Neural cell (in vitro differentiated cells): ENCODE data around the gene MRPL10.

Experiments used
- POLR2AphosphoS5 ChIP-seq: IDR thresholded peaks from 2 replicates; pipeline ENCODE4 v1.6.1; 2012
- RAD21 ChIP-seq: fragments of 450-650 bp; conservative IDR thresholded peaks from 2 replicates; pipeline ENCODE4 v1.6.1; 2014; ENCODE audit warnings: antibody characterized with exemption, mild to moderate bottlenecking, moderate library complexity
- TAF1 ChIP-seq: IDR thresholded peaks from 2 replicates; pipeline ENCODE4 v1.6.1; 2012; ENCODE audit warnings: low read depth
- TF ChIP-seq, protein P1 (sequence below): fragments of 450-650 bp; IDR thresholded peaks from 2 replicates; pipeline ENCODE4 v1.5.1; 2014; ENCODE audit warnings: antibody characterized with exemption, mild to moderate bottlenecking, moderate library complexity; ENCODE audit not compliant: poor library complexity, severe bottlenecking

DNA sequence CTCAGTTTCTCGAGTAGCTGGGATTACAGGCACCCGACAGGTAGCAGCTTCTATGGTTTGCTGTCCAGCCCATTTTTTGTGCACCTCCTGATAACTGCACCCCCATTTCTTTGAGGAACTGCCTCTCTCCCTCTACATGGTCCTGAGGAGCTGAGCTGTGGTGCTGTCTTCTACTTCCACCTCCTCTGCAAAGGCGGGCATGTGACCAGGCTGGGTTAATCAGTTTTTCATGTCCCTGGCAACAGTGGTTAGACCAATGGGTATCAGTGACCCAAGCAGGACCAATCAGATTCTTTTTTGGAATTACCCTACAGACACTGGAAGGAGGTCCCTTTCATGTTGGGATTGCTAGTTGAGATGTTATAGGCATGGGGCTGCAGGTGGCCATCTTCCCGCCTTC lies 57.0 kb downstream of the MRPL10 start:
- TF ChIP-seq POLR2AphosphoS5 (no peak), RAD21 (no peak), TAF1 (no peak)
- TF ChIP-seq, protein P1, sequence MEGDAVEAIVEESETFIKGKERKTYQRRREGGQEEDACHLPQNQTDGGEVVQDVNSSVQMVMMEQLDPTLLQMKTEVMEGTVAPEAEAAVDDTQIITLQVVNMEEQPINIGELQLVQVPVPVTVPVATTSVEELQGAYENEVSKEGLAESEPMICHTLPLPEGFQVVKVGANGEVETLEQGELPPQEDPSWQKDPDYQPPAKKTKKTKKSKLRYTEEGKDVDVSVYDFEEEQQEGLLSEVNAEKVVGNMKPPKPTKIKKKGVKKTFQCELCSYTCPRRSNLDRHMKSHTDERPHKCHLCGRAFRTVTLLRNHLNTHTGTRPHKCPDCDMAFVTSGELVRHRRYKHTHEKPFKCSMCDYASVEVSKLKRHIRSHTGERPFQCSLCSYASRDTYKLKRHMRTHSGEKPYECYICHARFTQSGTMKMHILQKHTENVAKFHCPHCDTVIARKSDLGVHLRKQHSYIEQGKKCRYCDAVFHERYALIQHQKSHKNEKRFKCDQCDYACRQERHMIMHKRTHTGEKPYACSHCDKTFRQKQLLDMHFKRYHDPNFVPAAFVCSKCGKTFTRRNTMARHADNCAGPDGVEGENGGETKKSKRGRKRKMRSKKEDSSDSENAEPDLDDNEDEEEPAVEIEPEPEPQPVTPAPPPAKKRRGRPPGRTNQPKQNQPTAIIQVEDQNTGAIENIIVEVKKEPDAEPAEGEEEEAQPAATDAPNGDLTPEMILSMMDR: no peak
